GM12865 (cell line): Measurements from ENCODE around the gene SLC15A4.

Source experiments
- DNase-seq: peaks from one replicate; pipeline ENCODE4 v3.0.0; 2010; ENCODE audit warnings: low read depth
- H3K4me3 ChIP-seq: 2 replicates; pipeline ENCODE4 v1.5.1; 2011; ENCODE audit warnings: mild to moderate bottlenecking, low read depth, low read length, control low read depth
- TF ChIP-seq, protein P1 (sequence below): IDR thresholded peaks from 2 replicates; pipeline ENCODE4 v1.5.1; 2011; ENCODE audit warnings: low read length, control low read depth, low read depth, inconsistent platforms; ENCODE audit not compliant: insufficient read depth; ENCODE audit errors: missing control alignments

The SLC15A4 gene

DNA sequence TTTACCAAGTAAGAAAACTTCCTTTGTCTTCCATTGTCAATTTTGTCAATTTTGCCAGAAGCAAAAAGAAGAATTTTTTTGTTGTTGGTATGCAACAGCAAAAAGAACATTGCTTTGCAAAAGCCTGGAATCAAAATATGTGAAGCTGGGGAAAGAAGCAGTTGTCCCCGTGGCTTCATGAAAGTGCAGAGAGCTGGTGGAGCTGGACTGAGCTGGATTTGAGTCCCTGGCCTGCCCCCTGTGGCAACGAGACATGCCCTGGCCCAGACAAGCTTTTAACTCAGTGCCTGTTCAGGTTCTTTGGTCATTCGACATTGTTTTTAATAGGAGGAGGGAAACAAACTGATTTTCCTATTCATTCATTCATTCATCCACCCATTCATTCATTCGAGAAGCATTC lies 70.3 kb downstream of the SLC15A4 start:
- no peak overlapping the region for H3K4me3 ChIP-seq
- TF ChIP-seq, protein P1, sequence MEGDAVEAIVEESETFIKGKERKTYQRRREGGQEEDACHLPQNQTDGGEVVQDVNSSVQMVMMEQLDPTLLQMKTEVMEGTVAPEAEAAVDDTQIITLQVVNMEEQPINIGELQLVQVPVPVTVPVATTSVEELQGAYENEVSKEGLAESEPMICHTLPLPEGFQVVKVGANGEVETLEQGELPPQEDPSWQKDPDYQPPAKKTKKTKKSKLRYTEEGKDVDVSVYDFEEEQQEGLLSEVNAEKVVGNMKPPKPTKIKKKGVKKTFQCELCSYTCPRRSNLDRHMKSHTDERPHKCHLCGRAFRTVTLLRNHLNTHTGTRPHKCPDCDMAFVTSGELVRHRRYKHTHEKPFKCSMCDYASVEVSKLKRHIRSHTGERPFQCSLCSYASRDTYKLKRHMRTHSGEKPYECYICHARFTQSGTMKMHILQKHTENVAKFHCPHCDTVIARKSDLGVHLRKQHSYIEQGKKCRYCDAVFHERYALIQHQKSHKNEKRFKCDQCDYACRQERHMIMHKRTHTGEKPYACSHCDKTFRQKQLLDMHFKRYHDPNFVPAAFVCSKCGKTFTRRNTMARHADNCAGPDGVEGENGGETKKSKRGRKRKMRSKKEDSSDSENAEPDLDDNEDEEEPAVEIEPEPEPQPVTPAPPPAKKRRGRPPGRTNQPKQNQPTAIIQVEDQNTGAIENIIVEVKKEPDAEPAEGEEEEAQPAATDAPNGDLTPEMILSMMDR = no peak
- DNase-seq = no peak

- TF ChIP-seq, protein P1 = no peak
- no peak overlapping the region for H3K4me3 ChIP-seq
- no peak for DNase-seq
Observed at GRCh38 chr12:128752386-128752785, 71.4 kb downstream of the SLC15A4 start.

DNA sequence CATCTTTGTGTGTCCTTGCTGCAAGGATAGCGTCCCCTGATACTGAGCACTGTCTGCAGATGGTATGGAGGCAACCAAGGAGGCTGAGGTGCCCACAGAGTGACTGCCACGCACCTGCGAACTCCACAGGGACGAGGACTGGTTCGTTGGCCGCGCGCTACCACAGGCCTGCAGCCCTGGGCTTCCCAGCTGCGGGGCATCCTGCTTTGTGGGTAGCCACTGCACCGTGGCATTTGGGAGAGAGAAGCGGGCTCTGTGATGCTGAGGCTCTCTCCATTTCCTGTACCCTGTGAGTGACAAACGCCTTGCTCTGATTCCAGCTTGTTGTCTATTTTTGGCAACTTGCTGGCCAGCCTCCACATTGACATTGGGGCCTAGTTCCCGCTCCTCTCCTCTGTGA lies 76.3 kb downstream of the SLC15A4 start:
- no peak for DNase-seq
- TF ChIP-seq, protein P1 = no peak
- H3K4me3 ChIP-seq = no peak overlapping the region

GRCh38 chr12:128745772-128746689 lies 77.7 kb downstream of the SLC15A4 start:
- no peak overlapping the region for H3K4me3 ChIP-seq
- DNase-seq = no peak
- TF ChIP-seq, protein P1 = no peak

DNA sequence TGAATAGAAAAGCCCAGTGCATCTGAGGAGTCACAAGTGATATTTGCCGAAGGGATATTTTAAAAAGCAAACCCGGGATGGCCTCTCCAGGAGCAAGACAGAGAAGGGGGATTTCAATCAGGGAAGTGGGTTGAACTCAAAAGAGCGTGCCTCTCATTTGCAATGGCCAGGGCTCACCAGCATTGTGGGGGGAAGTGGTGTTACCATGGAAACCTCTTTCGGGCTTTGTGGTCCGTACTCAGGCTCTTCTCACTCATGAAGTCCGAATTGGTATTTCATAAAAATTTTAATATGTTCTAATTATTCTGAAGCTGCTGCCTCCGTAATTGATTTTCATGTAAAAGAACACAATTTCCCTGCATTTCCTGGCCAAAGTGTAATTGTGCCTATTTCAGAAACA lies 79.8 kb downstream of the SLC15A4 start:
- H3K4me3 ChIP-seq = no peak overlapping the region
- TF ChIP-seq, protein P1 = no peak
- DNase-seq = peak; percentile 72
